Stimulated activated effector memory CD8-positive, alpha-beta T cell treated with anti-CD3 and anti-CD28 coated beads, Interleukin-12 subunit alpha, Interleukin-12 subunit beta, amount 100 ng/mL, for 72 hours (primary cell): ENCODE measurements around the gene CD47.
A peak's percentile ranks its signal among the peaks of the same experiment; 100 is the strongest.

ENCODE experiments used
- ATAC-seq: fragments of 150-1000 bp; cut with Tn5 transposase; 2 replicates; pipeline ENCODE4 v1.10.0; 2021
- DNase-seq, 2 donors: peaks; one replicate each; pipeline ENCODE4 v3.0.0; 2021 to 2022; ENCODE audit warnings: low spot score in 2 of 2
- H3K27ac Mint-ChIP-seq: one replicate; pipeline ENCODE4 v1.8.0; 2022; ENCODE audit warnings: mild to moderate bottlenecking, mixed read lengths
- H3K36me3 Mint-ChIP-seq: one replicate; pipeline ENCODE4 v1.8.0; 2022; ENCODE audit warnings: mild to moderate bottlenecking, mixed read lengths
- H3K4me1 Mint-ChIP-seq: one replicate; pipeline ENCODE4 v1.8.0; 2022; ENCODE audit warnings: mixed read lengths
- H3K4me3 Mint-ChIP-seq: one replicate; pipeline ENCODE4 v1.8.0; 2022; ENCODE audit warnings: mild to moderate bottlenecking, mixed read lengths
- H3K9me3 Mint-ChIP-seq: one replicate; pipeline ENCODE4 v1.8.0; 2022; ENCODE audit warnings: mixed read lengths

The CD47 gene

GRCh38 chr3:108124337-108125152 lies 33.7 kb upstream of the CD47 start:
- Mint-ChIP-seq H3K36me3 (peaks cover 51% of the 10 kb centered on the region), H3K9me3 (peaks cover 4% of the 10 kb centered on the region), H3K4me1 (peaks cover 64% of the 10 kb centered on the region), H3K4me3 (peak overlapping the region; percentile 81), H3K27ac (peak overlapping the region; percentile 99)
- peak; percentile 41 to 83 for DNase-seq
- ATAC-seq: peak; percentile 83

- Mint-ChIP-seq H3K36me3 (peaks cover 40% of the 10 kb centered on the region), H3K9me3 (peaks cover 2% of the 10 kb centered on the region), H3K4me3 (peak overlapping the region; percentile 81), H3K27ac (peak overlapping the region; percentile 99), H3K4me1 (peaks cover 64% of the 10 kb centered on the region)
- ATAC-seq (no peak), DNase-seq (no peak)
Measured at GRCh38 chr3:108123326-108123725, 32.5 kb upstream of the CD47 start.

GRCh38 chr3:108122276-108122675 lies 31.4 kb upstream of the CD47 start:
- Mint-ChIP-seq H3K4me3 (no peak overlapping the region), H3K36me3 (peaks cover 32% of the 10 kb centered on the region), H3K4me1 (peaks cover 65% of the 10 kb centered on the region), H3K27ac (peak overlapping the region; percentile 99), H3K9me3 (no peaks in the 10 kb centered on the region)
- DNase-seq (peak in 1 of 2 donors; percentile 37), ATAC-seq (no peak)

GRCh38 chr3:108119398-108120104 lies 28.7 kb upstream of the CD47 start:
- Mint-ChIP-seq H3K4me1 (peaks cover 47% of the 10 kb centered on the region), H3K36me3 (peaks cover 7% of the 10 kb centered on the region), H3K4me3 (no peak overlapping the region), H3K27ac (no peak overlapping the region), H3K9me3 (no peaks in the 10 kb centered on the region)
- no peak for ATAC-seq
- no peak for DNase-seq

GRCh38 chr3:108118038-108118768 lies 27.4 kb upstream of the CD47 start:
- DNase-seq: no peak
- Mint-ChIP-seq H3K27ac (peak overlapping the region; percentile 74), H3K4me1 (peaks cover 33% of the 10 kb centered on the region), H3K4me3 (peak overlapping the region; percentile 30), H3K9me3 (no peaks in the 10 kb centered on the region), H3K36me3 (no peaks in the 10 kb centered on the region)
- ATAC-seq: peak; percentile 95

GRCh38 chr3:108117241-108117775 lies 26.5 kb upstream of the CD47 start:
- DNase-seq: no peak
- peaks cover 28% of the 10 kb centered on the region for H3K4me1 Mint-ChIP-seq
- no peaks in the 10 kb centered on the region for H3K9me3 Mint-ChIP-seq
- peak; percentile 61 for ATAC-seq
- H3K27ac Mint-ChIP-seq: no peak overlapping the region
- H3K36me3 Mint-ChIP-seq: no peaks in the 10 kb centered on the region
- H3K4me3 Mint-ChIP-seq: no peak overlapping the region

- Mint-ChIP-seq H3K27ac (no peak overlapping the region), H3K4me1 (peaks cover 25% of the 10 kb centered on the region), H3K9me3 (no peaks in the 10 kb centered on the region), H3K4me3 (no peak overlapping the region), H3K36me3 (no peaks in the 10 kb centered on the region)
- no peak for ATAC-seq
- no peak for DNase-seq
Measured at GRCh38 chr3:108114423-108115065, 23.7 kb upstream of the CD47 start.

- no peak for DNase-seq
- peaks cover 19% of the 10 kb centered on the region for H3K4me1 Mint-ChIP-seq
- ATAC-seq: no peak
- H3K4me3 Mint-ChIP-seq: no peak overlapping the region
- H3K36me3 Mint-ChIP-seq: no peaks in the 10 kb centered on the region
- H3K9me3 Mint-ChIP-seq: no peaks in the 10 kb centered on the region
- no peak overlapping the region for H3K27ac Mint-ChIP-seq
Measured at GRCh38 chr3:108113975-108114374, 23.1 kb upstream of the CD47 start.

GRCh38 chr3:108110934-108111333 lies 20.1 kb upstream of the CD47 start:
- Mint-ChIP-seq H3K27ac (no peak overlapping the region), H3K4me3 (no peak overlapping the region), H3K9me3 (no peaks in the 10 kb centered on the region), H3K4me1 (no peaks in the 10 kb centered on the region), H3K36me3 (no peaks in the 10 kb centered on the region)
- ATAC-seq (no peak), DNase-seq (no peak)

- H3K27ac Mint-ChIP-seq: no peak overlapping the region
- no peak for ATAC-seq
Measured at GRCh38 chr3:108108416-108108815, 17.6 kb upstream of the CD47 start.

GRCh38 chr3:108106449-108106848 lies 15.6 kb upstream of the CD47 start:
- ATAC-seq (no peak), DNase-seq (no peak)
- Mint-ChIP-seq H3K36me3 (no peaks in the 10 kb centered on the region), H3K4me1 (peaks cover 5% of the 10 kb centered on the region), H3K9me3 (no peaks in the 10 kb centered on the region), H3K4me3 (no peak overlapping the region), H3K27ac (no peak overlapping the region)

More at GRCh38 chr3:108108416-108108815, 17.6 kb upstream of the CD47 start:
- no peaks in the 10 kb centered on the region for H3K9me3 Mint-ChIP-seq
- H3K36me3 Mint-ChIP-seq: no peaks in the 10 kb centered on the region
- no peak for DNase-seq
- H3K4me1 Mint-ChIP-seq: no peaks in the 10 kb centered on the region
- no peak overlapping the region for H3K4me3 Mint-ChIP-seq

GRCh38 chr3:108106031-108106430 lies 15.2 kb upstream of the CD47 start:
- DNase-seq (no peak), ATAC-seq (no peak)
- Mint-ChIP-seq H3K4me1 (peaks cover 9% of the 10 kb centered on the region), H3K27ac (no peak overlapping the region), H3K9me3 (no peaks in the 10 kb centered on the region), H3K4me3 (no peak overlapping the region), H3K36me3 (no peaks in the 10 kb centered on the region)

GRCh38 chr3:108103886-108104797 lies 13.3 kb upstream of the CD47 start:
- ATAC-seq: no peak
- Mint-ChIP-seq H3K4me1 (peaks cover 28% of the 10 kb centered on the region), H3K27ac (no peak overlapping the region), H3K4me3 (no peak overlapping the region), H3K9me3 (no peaks in the 10 kb centered on the region), H3K36me3 (no peaks in the 10 kb centered on the region)
- DNase-seq: no peak
